H1 (cell line): ENCODE data around the gene LRRC61. TPM values are rescaled to one million over a fixed set of nuclear protein-coding genes. Genes with fewer than 3 reads are reported as not detected.

ENCODE experiments used
- CTCF ChIA-PET: fragments of 300-600 bp; sonication (Branson Sonifier 250); formaldehyde crosslinking; loops from one replicate; lab custom pipeline; 2021; ENCODE audit not compliant: partially characterized antibody; lab: Charles Lee
- POLR2A ChIA-PET: fragments of 300-600 bp; sonication (Branson Sonifier 250); formaldehyde crosslinking; loops from one replicate; lab custom pipeline; 2021; ENCODE audit warnings: inconsistent platforms; ENCODE audit not compliant: partially characterized antibody; lab: Charles Lee
- DNase-seq, 2 experiments: peaks; one replicate each; pipeline versions ENCODE4 v3.0.0 to v3.0.0-alpha.2; 2010 to 2022; ENCODE audit warnings: low spot score in 2 of 2, low read depth in 1 of 2, mixed read lengths in 1 of 2
- FAIRE-seq: peaks from 2 replicates; lab custom pipeline; 2011; peaks lifted over from hg19 to GRCh38; lab: Jason Lieb, UNC
- H2AFZ ChIP-seq: 2 replicates; pipeline ENCODE4 v1.8.1; 2012; ENCODE audit warnings: low read length, inconsistent platforms
- H2AK5ac ChIP-seq: 2 replicates; pipeline ENCODE4 v1.6.1; 2013; ENCODE audit warnings: low read depth, low read length
- H2BK120ac ChIP-seq: replicated peaks from 2 replicates; pipeline ENCODE3; 2013; ENCODE audit warnings: low read depth, low read length, inconsistent platforms
- H2BK12ac ChIP-seq: 2 replicates; pipeline ENCODE4 v1.6.1; 2013; ENCODE audit warnings: low read depth, low read length
- H2BK15ac ChIP-seq: 2 replicates; pipeline ENCODE4 v1.6.1; 2013; ENCODE audit warnings: low read length
- H2BK20ac ChIP-seq: 2 replicates; pipeline ENCODE4 v1.6.1; 2013; ENCODE audit warnings: low read length
- H2BK5ac ChIP-seq: 2 replicates; pipeline ENCODE4 v1.6.1; 2013; ENCODE audit warnings: low read depth, low read length
- H3K14ac ChIP-seq: 2 replicates; pipeline ENCODE4 v1.6.1; 2013; ENCODE audit warnings: inconsistent platforms; ENCODE audit not compliant: insufficient read length
- H3K18ac ChIP-seq: 2 replicates; pipeline ENCODE4 v1.6.1; 2013; ENCODE audit warnings: low read length; ENCODE audit errors: extremely low read depth
- H3K23ac ChIP-seq: 2 replicates; pipeline ENCODE4 v1.6.1; 2013; ENCODE audit warnings: inconsistent platforms; ENCODE audit not compliant: insufficient read length
- H3K23me2 ChIP-seq: 2 replicates; pipeline ENCODE4 v1.6.1; 2013; ENCODE audit warnings: low read depth, low read length
- H3K27ac ChIP-seq: 2 replicates; pipeline ENCODE4 v1.6.1; 2011; ENCODE audit warnings: low read depth, low read length, inconsistent platforms
- H3K27me3 ChIP-seq, 4 experiments: replicated peaks in 1 of 4; 1 replicate in 1 of 4; 2 replicates in 3 of 4; pipeline versions ENCODE4 v1.6.1 to v1.8.1; 2011 to 2013; ENCODE audit warnings: low read length in 3 of 4, mild to moderate bottlenecking in 3 of 4, inconsistent platforms in 2 of 4, mixed read lengths in 2 of 4, moderate library complexity in 1 of 4; ENCODE audit not compliant: control insufficient read depth in 3 of 4, insufficient read depth in 3 of 4; ENCODE audit errors: extremely low read depth in 1 of 4
- H3K36me3 ChIP-seq, 4 experiments: 2 replicates each; pipeline versions ENCODE4 v1.6.1 to v1.8.1; 2011 to 2013; ENCODE audit warnings: mild to moderate bottlenecking in 4 of 4, low read length in 3 of 4, moderate library complexity in 2 of 4, control low read depth in 1 of 4, inconsistent platforms in 1 of 4; ENCODE audit not compliant: insufficient read depth in 4 of 4, control insufficient read depth in 2 of 4
- H3K4ac ChIP-seq: replicated peaks from 2 replicates; pipeline ENCODE3; 2013; ENCODE audit warnings: low read length, low read depth, mixed read lengths, inconsistent platforms; ENCODE audit not compliant: insufficient read length
- H3K4me1 ChIP-seq, 4 experiments: replicated peaks in 1 of 4; 1 replicate in 1 of 4; 2 replicates in 3 of 4; pipeline versions ENCODE4 v1.6.1 to v1.8.1; 2011 to 2013; ENCODE audit warnings: low read length in 3 of 4, inconsistent platforms in 2 of 4, mixed read lengths in 1 of 4; ENCODE audit not compliant: insufficient read depth in 4 of 4, control insufficient read depth in 3 of 4
- H3K4me2 ChIP-seq, 2 experiments: 2 replicates each; pipeline versions ENCODE4 v1.6.1 to v1.8.1; 2011 to 2013; ENCODE audit warnings: low read depth in 2 of 2, low read length in 2 of 2, control low read depth in 1 of 2, inconsistent platforms in 1 of 2, mild to moderate bottlenecking in 1 of 2; ENCODE audit not compliant: insufficient read depth in 1 of 2
- H3K4me3 ChIP-seq, 4 experiments: fragments of 200-600, 300-600 bp in 1 of 4; sonication (generic), shearing (Covaris generic), sonication (Bioruptor Twin) in 1 of 4; 2 replicates each; pipeline versions ENCODE4 v1.5.1 to v1.8.1; 2011 to 2016; ENCODE audit warnings: low read length in 4 of 4, low read depth in 3 of 4, control low read depth in 2 of 4, inconsistent platforms in 2 of 4, mild to moderate bottlenecking in 2 of 4, mixed read lengths in 1 of 4, moderate library complexity in 1 of 4; ENCODE audit not compliant: insufficient read depth in 2 of 4; ENCODE audit errors: extremely low read depth in 1 of 4
- H3K56ac ChIP-seq: replicated peaks from 2 replicates; pipeline ENCODE3; 2013; ENCODE audit warnings: low read depth, mild to moderate bottlenecking, mixed read lengths, low read length, inconsistent platforms; ENCODE audit not compliant: insufficient read length
- H3K79me1 ChIP-seq: 2 replicates; pipeline ENCODE4 v1.6.1; 2013; ENCODE audit warnings: low read depth, low read length, control low read depth
- H3K79me2 ChIP-seq, 2 experiments: 2 replicates each; pipeline versions ENCODE4 v1.6.1 to v1.8.1; 2012 to 2013; ENCODE audit warnings: low read length in 2 of 2, mild to moderate bottlenecking in 2 of 2, inconsistent platforms in 1 of 2; ENCODE audit not compliant: insufficient read depth in 2 of 2, control insufficient read depth in 1 of 2
- H3K9ac ChIP-seq, 4 experiments: replicated peaks in 1 of 4; 1 replicate in 1 of 4; 2 replicates in 3 of 4; pipeline versions ENCODE4 v1.6.1 to v1.8.1; 2011 to 2013; ENCODE audit warnings: low read depth in 3 of 4, low read length in 3 of 4, control low read depth in 2 of 4, mild to moderate bottlenecking in 2 of 4, moderate library complexity in 2 of 4, inconsistent platforms in 1 of 4; ENCODE audit errors: extremely low read depth in 1 of 4
- H3K9me3 ChIP-seq, 2 experiments: 2 replicates each; pipeline versions ENCODE4 v1.6.1 to v1.8.1; 2012 to 2013; ENCODE audit warnings: mild to moderate bottlenecking in 2 of 2, moderate library complexity in 2 of 2, control low read depth in 1 of 2, inconsistent platforms in 1 of 2, low read depth in 1 of 2, low read length in 1 of 2, mixed read lengths in 1 of 2; ENCODE audit not compliant: insufficient read depth in 2 of 2
- H4K20me1 ChIP-seq, 2 experiments: replicated peaks in 1 of 2; 2 replicates each; pipeline versions ENCODE3 to v1.8.1; 2011 to 2013; ENCODE audit warnings: inconsistent platforms in 2 of 2, low read length in 2 of 2, mild to moderate bottlenecking in 1 of 2; ENCODE audit not compliant: insufficient read depth in 2 of 2, control insufficient read depth in 1 of 2
- H4K5ac ChIP-seq: 2 replicates; pipeline ENCODE4 v1.6.1; 2013; ENCODE audit warnings: low read length, low read depth, mixed read lengths, inconsistent platforms; ENCODE audit not compliant: insufficient read length
- H4K8ac ChIP-seq: 2 replicates; pipeline ENCODE4 v1.8.0; 2013; ENCODE audit warnings: mild to moderate bottlenecking, moderate library complexity, low read length, inconsistent platforms; ENCODE audit not compliant: insufficient read depth; ENCODE audit errors: extremely low read depth
- H4K91ac ChIP-seq: replicated peaks from 2 replicates; pipeline ENCODE3; 2013; ENCODE audit warnings: low read length, mixed read lengths, inconsistent platforms; ENCODE audit not compliant: insufficient read length
- ASH2L ChIP-seq: fragments of 200-600, 300-600 bp; sonication (generic); IDR thresholded peaks from one replicate; pipeline ENCODE4 v1.7.1; 2017; ENCODE audit warnings: low read length
- CBX8 ChIP-seq: fragments of 300-800, 300-1000 bp; sonication (generic); IDR thresholded peaks from 2 replicates; pipeline ENCODE4 v1.7.1; 2016; ENCODE audit warnings: low read depth, low read length, borderline replicate concordance
- CEBPB ChIP-seq: IDR thresholded peaks from 2 replicates; pipeline ENCODE4 v1.6.1; 2012; ENCODE audit warnings: low read depth, low read length
- CHD2 ChIP-seq: IDR thresholded peaks from 2 replicates; pipeline ENCODE4 v1.6.1; 2012; ENCODE audit warnings: low read length, improper control_type of control experiment
- PHF8 ChIP-seq: fragments of 200-600 bp; sonication (generic); conservative IDR thresholded peaks from 2 replicates; pipeline ENCODE4 v1.7.1; 2012; ENCODE audit warnings: low read depth, mild to moderate bottlenecking, inconsistent platforms, low read length, moderate library complexity
- TAF7 ChIP-seq: optimal IDR thresholded peaks from 2 replicates; pipeline ENCODE3; 2011; ENCODE audit warnings: low read depth, mild to moderate bottlenecking, inconsistent platforms, low read length, moderate library complexity, borderline replicate concordance
- YY1 ChIP-seq: IDR thresholded peaks from 2 replicates; pipeline ENCODE4 v1.6.1; 2011; ENCODE audit warnings: low read depth, mild to moderate bottlenecking, low read length
- WGBS, 2 experiments: shearing (Covaris generic) in 1 of 2; methylation state at CpG; one replicate each; pipeline versions ENCODE4 v1.1.6 to v1.1.7; 2013 to 2015; ENCODE audit warnings: low lambda C conversion rate in 2 of 2, mixed read lengths in 2 of 2, inconsistent platforms in 1 of 2, low coverage in 1 of 2, missing lambda C conversion rate in 1 of 2; ENCODE audit not compliant: insufficient replicate concordance in 2 of 2, insufficient coverage in 1 of 2, insufficient read length in 1 of 2; ENCODE audit errors: extremely low coverage in 1 of 2, missing lambda C conversion rate in 1 of 2; 5-methylcytosine and 5-hydroxymethylcytosine counted together
- polyA plus RNA-seq, 7 experiments: library from polyadenylated mRNA; depleted of rRNA in 3 of 7; stranded (reverse) in 5 of 7; unstranded in 2 of 7; fragments of >200 nt in 5 of 7; fragments of 200-250 nt in 2 of 7; gene quantifications; 1 replicate in 5 of 7; 2 replicates in 1 of 7; 4 replicates in 1 of 7; pipeline versions ENCODE4 v1.2.1 to v1.2.3, GENCODE V29; 2011 to 2013; ENCODE audit warnings: missing spikeins in 2 of 7, mixed read lengths in 2 of 7
- total RNA-seq: library from RNA; stranded (reverse); fragmentation: NEBNext Ultra II Directional; extraction: Animal tissue kit (Norgen Biotek cat#: 25700); gene quantifications from 2 replicates; pipeline ENCODE4 v1.2.1, GENCODE V29; 2021
- TF ChIP-seq, protein P1 (sequence below), 3 experiments: IDR thresholded peaks; 1 replicate in 2 of 3; 2 replicates in 1 of 3; pipeline versions ENCODE4 v1.5.1 to v1.6.1; 2011; ENCODE audit warnings: low read length in 3 of 3, mild to moderate bottlenecking in 3 of 3, inconsistent platforms in 2 of 3, low read depth in 1 of 3, moderate library complexity in 1 of 3; ENCODE audit not compliant: insufficient read depth in 1 of 3; ENCODE audit errors: control extremely low read depth in 1 of 3

LRRC61 gene
- total and polyA plus RNA-seq, 2 of the 8 experiments (the other 6 are each of a cell fraction or from before 2014, with no cell fraction given) = 0.73 to 44.8 TPM

DNA sequence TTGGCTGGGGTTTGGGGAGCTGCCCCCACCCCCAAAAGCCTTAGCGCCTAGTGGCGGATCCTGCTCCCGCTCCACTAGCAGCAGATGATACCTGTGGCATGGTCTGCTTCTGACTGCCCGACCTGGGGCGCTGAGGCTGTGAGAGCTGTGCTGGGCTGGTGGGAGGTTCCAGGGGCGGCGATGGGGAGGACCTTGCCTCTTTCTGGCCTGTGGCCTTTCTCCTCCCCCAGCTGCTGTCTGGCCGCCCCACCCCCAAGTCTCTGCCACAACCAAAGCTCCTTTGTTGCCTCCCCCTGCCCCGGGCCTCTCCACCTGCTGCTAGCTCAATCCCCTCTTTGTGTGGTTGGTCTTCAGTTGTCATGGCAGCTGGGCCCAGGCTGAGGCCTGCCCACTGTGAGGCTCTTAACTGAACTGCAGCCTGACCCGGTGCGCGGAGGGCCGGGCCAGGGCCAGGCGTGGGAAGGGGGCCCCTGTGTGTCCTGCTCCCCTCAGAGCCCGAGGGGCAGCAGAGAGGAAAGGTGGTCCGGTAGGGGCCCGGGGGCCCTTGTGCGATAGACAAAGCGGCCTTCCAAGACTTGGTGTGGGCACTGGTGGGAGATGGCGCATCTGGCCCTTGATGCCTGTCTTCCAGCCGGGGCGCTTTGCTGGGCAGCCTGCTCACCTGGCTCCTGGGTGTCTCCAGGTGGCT, 60.7 kb downstream of the LRRC61 start:
- H3K9me3 ChIP-seq = no peaks in the 10 kb centered on the region
- peak overlapping the region; percentile 92; the same call in 1 of the 2 replicates for H2BK5ac ChIP-seq
- 0 out of 2 replicates have a peak overlapping the region, but pooled peaks have one; percentile 40 for H2BK12ac ChIP-seq
- peak overlapping the region; percentile 7 for H3K56ac ChIP-seq
- H2AFZ ChIP-seq = no peak overlapping the region
- H4K20me1 ChIP-seq = no peaks in the 10 kb centered on the region
- H3K18ac ChIP-seq = peak overlapping the region; percentile 97
- H3K27ac ChIP-seq = peak overlapping the region; percentile 83
- peaks cover 18% of the 10 kb centered on the region for H3K79me1 ChIP-seq
- ChIA-PET POLR2A (interaction anchor here (1.1 to 9.0 kb wide), 8 partner anchors 9 to 61 kb away, joined by 3 to 170 read pairs (median 18); partner anchors contain the start of genes ACTR3C, LRRC61 and REPIN1), CTCF (interaction anchor here (0.7 to 4.2 kb wide), 11 partner anchors 9 to 71 kb away, joined by 3 to 31 read pairs (median 4); no protein-coding TSS in a partner anchor)
- peaks cover 0 to 75% of the 10 kb centered on the region in 2 experiments for H3K79me2 ChIP-seq
- no peaks in the 10 kb centered on the region for H3K27me3 ChIP-seq
- H4K91ac ChIP-seq = peak overlapping the region; percentile 37
- H3K4me3 ChIP-seq = peak overlapping the region in 3 of 4 experiments; percentile 17 to 43 (median 36); a peak in 5 of 8 replicates
- H3K4me1 ChIP-seq = peaks cover 29 to 58% (median 47%) of the 10 kb centered on the region in 4 experiments
- H3K4ac ChIP-seq = peak overlapping the region; percentile 76
- peak overlapping the region; percentile 88; the same call in 1 of the 2 replicates for H2BK15ac ChIP-seq
- DNase-seq (peak; percentile 92 to 94), FAIRE-seq (no peak)
- H2BK20ac ChIP-seq = no peak overlapping the region
- H3K4me2 ChIP-seq = peak overlapping the region; percentile 61 to 94
- 0 out of 2 replicates have a peak overlapping the region, but pooled peaks have one; percentile 29 for H2AK5ac ChIP-seq
- no peak overlapping the region for H3K14ac ChIP-seq
- WGBS, 2 experiments = 22% methylated on average over 20 of the region's 22 CpGs; no CpG with 5 or more reads in 1 of the 2 experiments
- peaks cover 0 to 24% (median 0%) of the 10 kb centered on the region in 4 experiments; a peak in 3 of 8 replicates for H3K36me3 ChIP-seq
- H4K8ac ChIP-seq = no peak overlapping the region; the same call in 1 of the 2 replicates
- H3K23ac ChIP-seq = no peak overlapping the region
- no peak overlapping the region for H2BK120ac ChIP-seq
- H4K5ac ChIP-seq = peak overlapping the region; percentile 82
- H3K23me2 ChIP-seq = peaks cover 9% of the 10 kb centered on the region
- H3K9ac ChIP-seq = peak overlapping the region in 2 of 4 experiments; percentile 44 to 48; a peak in 4 of 7 replicates
- TF ChIP-seq YY1 = peak; percentile 65; the same call in 1 of the 2 replicates
- TF ChIP-seq, protein P1, sequence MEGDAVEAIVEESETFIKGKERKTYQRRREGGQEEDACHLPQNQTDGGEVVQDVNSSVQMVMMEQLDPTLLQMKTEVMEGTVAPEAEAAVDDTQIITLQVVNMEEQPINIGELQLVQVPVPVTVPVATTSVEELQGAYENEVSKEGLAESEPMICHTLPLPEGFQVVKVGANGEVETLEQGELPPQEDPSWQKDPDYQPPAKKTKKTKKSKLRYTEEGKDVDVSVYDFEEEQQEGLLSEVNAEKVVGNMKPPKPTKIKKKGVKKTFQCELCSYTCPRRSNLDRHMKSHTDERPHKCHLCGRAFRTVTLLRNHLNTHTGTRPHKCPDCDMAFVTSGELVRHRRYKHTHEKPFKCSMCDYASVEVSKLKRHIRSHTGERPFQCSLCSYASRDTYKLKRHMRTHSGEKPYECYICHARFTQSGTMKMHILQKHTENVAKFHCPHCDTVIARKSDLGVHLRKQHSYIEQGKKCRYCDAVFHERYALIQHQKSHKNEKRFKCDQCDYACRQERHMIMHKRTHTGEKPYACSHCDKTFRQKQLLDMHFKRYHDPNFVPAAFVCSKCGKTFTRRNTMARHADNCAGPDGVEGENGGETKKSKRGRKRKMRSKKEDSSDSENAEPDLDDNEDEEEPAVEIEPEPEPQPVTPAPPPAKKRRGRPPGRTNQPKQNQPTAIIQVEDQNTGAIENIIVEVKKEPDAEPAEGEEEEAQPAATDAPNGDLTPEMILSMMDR (IDR thresholded peaks at IDR 0.05; ENCODE audit: control extremely low read depth in 1 of 3, insufficient read depth in 1 of 3, low read depth in 1 of 3, low read length in 3 of 3) = no peak
- TF ChIP-seq CHD2 = 0 out of 2 replicates have a peak, but pooled peaks have one; percentile 14
- 0 out of 2 replicates have a peak, but pooled peaks have one; percentile 1 for TF ChIP-seq CEBPB
- TF ChIP-seq TAF7 = peak; percentile 87
- 0 out of 2 replicates have a peak, but pooled peaks have one; percentile 14 for TF ChIP-seq PHF8
- TF ChIP-seq CBX8 = no peak
- TF ChIP-seq ASH2L = peak; percentile 12
